ENCODE data around the gene REC8.

DNA sequence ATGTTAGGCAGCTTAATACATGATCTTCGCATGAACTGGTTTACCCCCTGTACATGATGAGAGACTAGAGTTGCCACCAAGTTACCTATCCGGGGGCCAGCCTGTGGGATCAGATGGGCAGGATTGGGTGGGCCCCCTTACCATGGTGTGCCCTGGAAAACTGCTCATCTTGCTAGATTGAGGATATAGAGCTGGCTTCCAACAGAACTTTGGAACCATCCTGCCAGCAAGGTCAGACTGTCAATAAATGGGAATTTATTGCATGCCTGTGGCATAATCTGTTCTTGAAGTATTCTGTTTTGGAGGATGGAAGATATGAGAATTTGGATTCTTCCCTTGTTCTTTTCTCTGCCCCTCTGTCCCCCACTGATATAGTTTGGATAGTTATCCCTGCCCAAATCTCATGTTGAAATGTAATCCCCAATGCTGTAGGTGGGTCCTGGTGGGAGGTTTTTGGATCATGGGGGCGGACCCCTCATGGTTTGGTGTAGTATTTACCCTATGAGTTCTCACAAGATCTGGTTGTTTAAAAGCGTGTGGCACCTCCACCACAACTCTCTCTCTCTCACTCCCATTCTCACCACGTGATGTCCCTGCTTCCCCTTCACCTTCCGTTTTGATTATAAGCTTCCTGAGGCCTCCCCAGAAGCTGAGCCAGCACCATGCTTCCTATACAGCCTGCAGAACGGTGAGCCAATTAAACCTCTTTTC is 27.1 kb downstream of the REC8 start:
- no peak for TF ChIP-seq CTCF (IDR thresholded peaks at IDR 0.05)
- TF ChIP-seq POLR2A (IDR thresholded peaks at IDR 0.05): no peak
